ENCODE measurements around the gene COA8.

COA8 gene

DNA sequence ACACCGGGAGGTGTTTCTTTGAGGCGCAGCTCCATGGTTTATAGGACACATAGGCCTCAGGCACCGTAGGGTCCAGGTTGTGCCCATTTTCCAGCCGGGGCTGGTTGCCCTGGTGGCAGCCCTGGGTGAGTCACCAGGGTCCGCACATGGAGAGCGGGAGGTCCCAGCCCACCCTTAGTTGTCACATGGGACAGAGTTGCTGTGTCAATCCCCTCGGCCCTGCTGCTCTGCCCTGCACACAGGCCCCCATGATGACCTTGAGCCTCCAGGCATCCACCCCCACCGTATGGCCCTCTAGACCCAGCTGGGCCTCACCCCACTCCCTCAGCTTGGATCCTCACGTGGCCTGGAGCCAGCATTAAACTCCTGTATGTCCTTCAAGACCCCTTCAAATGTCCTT, 26.1 kb upstream of the COA8 start:
- DNase-seq (ENCODE audit: low read depth, low spot score), result no peak

DNA sequence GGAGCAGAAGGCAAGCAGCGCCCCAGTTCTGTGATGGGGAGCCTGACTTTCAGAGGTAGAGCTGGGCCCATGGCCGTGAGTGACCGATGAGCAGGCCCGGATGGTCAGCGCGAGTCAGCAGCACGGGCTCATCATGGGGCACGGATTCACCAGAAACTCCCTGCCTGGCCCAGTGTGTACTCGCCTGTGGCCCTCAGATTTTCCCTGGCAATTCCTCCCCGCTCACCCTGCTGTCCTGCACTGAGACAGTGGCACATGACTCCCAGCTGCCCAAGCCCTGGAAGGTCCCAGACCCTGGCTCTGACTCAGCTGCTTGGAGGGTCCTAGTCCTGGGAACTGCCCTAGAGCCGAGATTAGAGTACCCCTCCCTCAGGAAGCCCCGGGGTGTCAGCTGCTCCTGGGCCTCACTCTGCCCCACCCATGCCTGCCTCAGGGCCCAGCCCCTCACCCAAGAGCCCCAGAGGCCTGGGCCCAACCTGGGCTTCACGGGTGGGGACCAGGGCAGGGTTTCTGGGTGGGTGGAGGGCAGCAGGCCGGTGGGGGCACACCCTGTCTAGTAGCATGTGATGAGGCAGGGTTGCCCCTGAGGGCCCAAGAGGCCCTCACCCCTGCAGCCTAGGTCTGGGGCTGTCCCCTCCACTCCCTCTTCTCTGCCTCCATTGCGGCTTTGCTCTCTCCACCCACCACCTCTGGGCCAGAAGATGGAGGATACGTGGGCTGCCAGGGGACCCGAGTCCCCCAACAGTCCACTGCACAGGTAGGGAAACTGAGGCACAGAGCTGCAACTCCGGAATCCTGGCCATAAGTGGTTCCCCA, 25.4 kb upstream of the COA8 start:
- no peak for DNase-seq (ENCODE audit: low read depth, low spot score)

- no peak for DNase-seq (ENCODE audit: low read depth, low spot score)
Observed at GRCh38 chr14:103538291-103539055, 24.3 kb upstream of the COA8 start.

GRCh38 chr14:103539056-103539825, 23.5 kb upstream of the COA8 start:
- DNase-seq (ENCODE audit: low read depth, low spot score), result no peak

GRCh38 chr14:103540821-103541708, 21.7 kb upstream of the COA8 start:
- DNase-seq (ENCODE audit: low read depth, low spot score), result no peak

- no peak for DNase-seq (ENCODE audit: low read depth, low spot score)
Observed at GRCh38 chr14:103541709-103542604, 20.8 kb upstream of the COA8 start.

GRCh38 chr14:103542605-103543088, 20.1 kb upstream of the COA8 start:
- DNase-seq (ENCODE audit: low read depth, low spot score), result no peak

DNA sequence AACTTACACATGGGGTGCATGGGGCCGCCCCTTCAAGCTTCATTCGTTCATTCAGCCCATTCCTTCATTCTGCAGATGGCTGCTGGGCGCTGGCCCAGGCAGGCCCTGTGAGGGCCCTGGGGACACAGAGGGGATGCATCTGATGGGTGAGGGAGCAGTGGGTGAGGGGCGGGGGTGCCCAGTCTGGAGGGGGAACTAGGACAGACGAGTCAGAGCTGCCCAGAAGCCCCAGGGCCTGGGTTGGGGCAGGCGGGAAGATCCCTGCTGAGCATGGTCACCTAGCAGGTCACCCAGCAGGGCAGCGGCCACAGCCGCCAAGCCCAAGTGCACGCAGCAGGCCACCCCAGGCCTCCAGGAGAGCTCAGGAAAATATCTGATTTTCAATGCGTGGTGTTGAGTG, 19.6 kb upstream of the COA8 start:
- DNase-seq (ENCODE audit: low read depth, low spot score), result no peak

- DNase-seq (ENCODE audit: low read depth, low spot score), result no peak
Observed at GRCh38 chr14:103543721-103544387, 18.9 kb upstream of the COA8 start.

DNA sequence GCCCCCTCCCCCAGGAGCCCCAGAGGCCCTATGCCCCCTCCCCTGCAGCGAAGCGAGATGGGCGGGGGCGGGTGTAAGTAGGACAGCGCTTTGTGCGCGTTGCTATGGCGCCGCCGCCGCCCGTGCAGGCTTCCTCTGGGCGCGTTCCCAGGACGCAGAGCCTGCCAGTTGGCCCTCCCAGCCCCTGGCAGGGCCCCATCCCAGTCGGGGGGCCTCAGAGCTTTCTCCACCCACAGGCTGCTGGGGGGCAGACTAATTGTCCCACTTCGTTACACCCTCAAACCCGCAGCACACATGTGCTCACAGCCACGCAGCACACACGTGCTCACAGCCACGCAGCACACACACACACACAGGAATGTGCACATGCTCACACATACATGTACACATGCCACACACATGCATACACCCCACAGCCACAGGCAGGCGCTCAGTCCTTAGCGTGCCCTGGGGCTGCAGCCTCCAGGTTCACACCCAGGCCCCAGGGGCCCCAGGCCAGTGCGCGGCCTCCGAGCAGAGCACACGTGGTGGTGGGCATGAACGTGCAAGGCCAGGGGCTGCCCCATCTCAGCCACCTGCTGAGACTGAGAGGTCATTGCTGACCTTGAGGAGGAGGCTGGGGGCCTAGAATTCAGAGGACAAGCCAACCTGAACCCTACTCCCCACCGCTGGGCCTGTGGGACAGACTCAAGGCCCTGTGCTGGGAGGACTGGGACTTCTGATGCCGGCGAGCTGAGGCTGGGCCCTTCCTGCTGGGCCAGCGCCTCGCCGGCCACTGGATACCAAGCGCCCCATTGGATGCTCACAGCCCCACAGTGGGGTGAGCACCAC, 18.2 kb upstream of the COA8 start:
- no peak for DNase-seq (ENCODE audit: low read depth, low spot score)

DNA sequence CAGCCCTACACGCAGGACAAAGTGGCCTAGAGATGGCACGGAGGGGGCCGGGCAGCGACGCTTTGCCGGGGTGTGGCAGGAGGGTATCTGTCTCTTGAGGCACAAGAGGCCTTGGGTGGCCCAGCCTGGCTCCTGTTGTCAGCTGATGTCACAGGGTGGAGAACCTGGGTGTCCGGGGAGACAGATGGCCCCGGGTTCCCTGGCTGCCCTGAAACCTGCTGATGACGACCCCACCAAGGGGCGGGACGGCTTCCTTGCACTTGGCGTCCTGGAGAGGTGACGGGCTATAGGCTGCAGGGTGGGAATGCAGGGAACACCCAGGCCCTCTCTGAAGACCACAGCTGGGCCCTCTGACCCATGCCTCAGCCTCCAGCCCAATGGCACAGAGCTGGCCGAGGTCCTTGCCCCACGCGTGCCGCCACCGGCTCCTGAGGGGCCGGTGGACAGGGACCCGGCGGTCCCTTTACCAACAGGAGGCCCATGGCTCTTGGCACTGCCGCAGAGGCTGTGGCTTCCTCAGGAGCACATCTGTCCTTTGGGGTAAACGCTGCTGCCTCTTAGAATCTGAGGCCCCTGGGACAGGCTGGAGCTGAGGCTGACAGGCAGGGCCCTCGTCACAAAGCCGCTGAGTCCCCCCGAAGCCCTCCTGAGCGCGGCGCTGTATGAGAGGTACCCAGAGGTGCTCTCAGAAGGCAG, 17.4 kb upstream of the COA8 start:
- no peak for DNase-seq (ENCODE audit: low read depth, low spot score)

- no peak for DNase-seq (ENCODE audit: low read depth, low spot score)
Observed at GRCh38 chr14:103545915-103546651, 16.7 kb upstream of the COA8 start.

DNA sequence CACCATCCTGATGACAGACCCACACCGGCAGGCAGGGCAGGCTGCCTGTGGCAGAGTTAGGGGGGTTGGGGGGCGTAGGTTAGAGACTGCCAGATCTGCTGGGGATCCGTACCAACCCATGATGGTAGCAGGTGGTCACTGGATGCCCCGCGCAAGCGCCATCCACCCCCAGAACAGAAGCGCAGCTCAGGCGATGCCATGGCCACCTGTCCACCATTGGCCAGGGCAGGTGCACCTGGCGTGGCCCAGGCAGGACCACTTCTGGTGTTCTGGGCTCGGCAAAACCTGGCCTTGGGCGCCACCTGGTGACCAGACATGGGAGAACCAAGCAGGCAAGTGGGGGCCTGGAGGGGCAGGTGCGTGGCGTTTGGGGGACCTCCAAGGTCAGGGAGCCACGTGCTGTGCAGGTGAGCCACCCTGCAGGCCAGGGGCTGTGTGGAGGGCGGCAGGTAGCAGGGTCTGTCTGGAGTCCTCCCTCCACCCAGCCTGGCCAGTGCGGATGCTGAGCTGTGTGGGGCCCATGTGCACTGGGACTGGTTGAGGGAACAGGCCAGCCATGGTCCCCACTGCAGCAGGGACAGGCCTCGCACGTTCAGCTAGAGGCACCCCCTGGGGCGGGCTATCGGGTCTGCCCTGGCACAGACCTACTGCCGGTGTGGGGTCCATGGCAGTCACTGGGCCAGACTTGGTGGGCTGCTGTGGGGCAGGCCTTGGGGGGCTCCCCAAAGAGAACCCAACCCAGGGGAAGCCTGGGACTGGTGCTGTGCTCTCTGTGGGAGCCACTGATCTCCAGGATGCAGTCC, 15.9 kb upstream of the COA8 start:
- DNase-seq (ENCODE audit: low read depth, low spot score), result peak; percentile 55

DNA sequence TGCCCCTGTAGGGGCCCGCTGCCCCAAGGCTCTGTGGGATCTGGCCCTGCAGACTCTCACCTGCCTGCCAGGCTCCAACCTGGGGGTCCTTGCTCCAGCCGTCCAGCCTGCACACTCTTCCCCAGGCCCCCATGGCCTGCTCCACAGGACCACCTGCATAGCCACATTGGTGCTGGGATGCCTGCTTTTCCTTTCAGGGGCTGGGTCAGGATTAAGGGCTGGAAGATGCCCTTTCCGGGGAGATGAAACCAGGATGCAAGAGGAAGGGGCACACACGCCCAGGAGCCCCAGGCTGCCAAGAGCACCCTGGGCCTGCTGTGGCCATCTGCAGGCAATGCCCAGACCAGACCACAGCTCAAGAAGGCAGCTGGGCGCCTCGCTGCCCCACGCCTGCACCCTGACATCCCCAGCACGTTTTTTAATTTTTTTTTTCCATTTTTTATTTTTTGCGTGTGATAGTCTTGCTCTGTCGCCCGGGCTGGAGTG, 15.3 kb upstream of the COA8 start:
- DNase-seq (ENCODE audit: low read depth, low spot score), result no peak

GRCh38 chr14:103547941-103548462, 14.8 kb upstream of the COA8 start:
- no peak for DNase-seq (ENCODE audit: low read depth, low spot score)

Measured in activated CD4-positive, CD25-positive, alpha-beta regulatory T cell treated with anti-CD3 and anti-CD28 coated beads, Interleukin-2, amount 50 U/mL, for 16 hours (primary cell).